GM21447 (cell line): Measurements from ENCODE around the gene COL6A1.
"Not testable (repeated sequence)": the region's sequence is repeated elsewhere in the genome, so short reads cannot be mapped to it uniquely, and the experiment has no call there.

Experiments used
- ATAC-seq: cut with Tn5 transposase; IDR thresholded peaks from one replicate; pipeline ENCODE4 v1.9.1; 2021; ENCODE audit not compliant: unreplicated experiment

COL6A1 gene

GRCh38 chr21:45965084-45965809 lies 16.3 kb upstream of the COL6A1 start:
- ATAC-seq = no peak

- no peak for ATAC-seq
Measured at GRCh38 chr21:45966791-45967394, 14.7 kb upstream of the COL6A1 start.

- ATAC-seq = no peak
Measured at GRCh38 chr21:45969921-45970673, 11.5 kb upstream of the COL6A1 start.

GRCh38 chr21:45970674-45971615 lies 10.6 kb upstream of the COL6A1 start:
- no peak for ATAC-seq

GRCh38 chr21:45971616-45972352 lies 9.8 kb upstream of the COL6A1 start:
- ATAC-seq = no peak

GRCh38 chr21:45972353-45972715 lies 9.2 kb upstream of the COL6A1 start:
- no peak for ATAC-seq

GRCh38 chr21:45972716-45973474 lies 8.7 kb upstream of the COL6A1 start:
- ATAC-seq = no peak

GRCh38 chr21:45973475-45974072 lies 8.0 kb upstream of the COL6A1 start:
- no peak for ATAC-seq

- no peak for ATAC-seq
Measured at GRCh38 chr21:45974073-45975019, 7.2 kb upstream of the COL6A1 start.

GRCh38 chr21:45975020-45975666 lies 6.4 kb upstream of the COL6A1 start:
- ATAC-seq = no peak

GRCh38 chr21:45975667-45976409 lies 5.7 kb upstream of the COL6A1 start:
- not testable (repeated sequence) for ATAC-seq

- ATAC-seq = no peak
Measured at GRCh38 chr21:45976701-45977311, 4.8 kb upstream of the COL6A1 start.

GRCh38 chr21:45977396-45977795 lies 4.2 kb upstream of the COL6A1 start:
- no peak for ATAC-seq

GRCh38 chr21:45979141-45979631 lies 2.4 kb upstream of the COL6A1 start:
- no peak for ATAC-seq

- no peak for ATAC-seq
Measured at GRCh38 chr21:45979651-45980050, 1.9 kb upstream of the COL6A1 start.

GRCh38 chr21:45980271-45980670 lies 1.3 kb upstream of the COL6A1 start:
- no peak for ATAC-seq
